GM19025 (cell line): ENCODE results near the gene THRB.
"Not testable (repeated sequence)": the region's sequence is repeated elsewhere in the genome, so short reads cannot be mapped to it uniquely, and the experiment has no call there.

Experiments used
- ATAC-seq: cut with Tn5 transposase; IDR thresholded peaks from one replicate; pipeline ENCODE4 v1.9.1; 2021; ENCODE audit warnings: mild to moderate bottlenecking, low read depth, moderate library complexity; ENCODE audit not compliant: unreplicated experiment

THRB gene

GRCh38 chr3:24451461-24452099 is 43.1 kb downstream of the THRB start:
- ATAC-seq: no peak

GRCh38 chr3:24450160-24450907 is 44.3 kb downstream of the THRB start:
- ATAC-seq: no peak

GRCh38 chr3:24447836-24448235 is 46.8 kb downstream of the THRB start:
- no peak for ATAC-seq

GRCh38 chr3:24446032-24446431 is 48.6 kb downstream of the THRB start:
- ATAC-seq: no peak

- no peak for ATAC-seq
These were observed 51.2 kb downstream of the THRB start for GRCh38 chr3:24443476-24443875.

GRCh38 chr3:24440760-24441464 is 53.7 kb downstream of the THRB start:
- no peak for ATAC-seq

- ATAC-seq: no peak
These were observed 55.6 kb downstream of the THRB start for GRCh38 chr3:24439021-24439420.

- ATAC-seq: no peak
These were observed 57.3 kb downstream of the THRB start for GRCh38 chr3:24437326-24437725.

- ATAC-seq: no peak
These were observed 59.1 kb downstream of the THRB start for GRCh38 chr3:24435584-24435983.

GRCh38 chr3:24434651-24435050 is 60.0 kb downstream of the THRB start:
- no peak for ATAC-seq

GRCh38 chr3:24433838-24434591 is 60.6 kb downstream of the THRB start:
- no peak for ATAC-seq

GRCh38 chr3:24432989-24433388 is 61.7 kb downstream of the THRB start:
- no peak for ATAC-seq

- ATAC-seq: no peak
These were observed 66.2 kb downstream of the THRB start for GRCh38 chr3:24428481-24428880.

GRCh38 chr3:24426896-24427295 is 67.8 kb downstream of the THRB start:
- ATAC-seq: no peak

- ATAC-seq: not testable (repeated sequence)
These were observed 73.8 kb downstream of the THRB start for GRCh38 chr3:24420829-24421228.

GRCh38 chr3:24420224-24420623 is 74.4 kb downstream of the THRB start:
- no peak for ATAC-seq

- no peak for ATAC-seq
These were observed 75.4 kb downstream of the THRB start for GRCh38 chr3:24419067-24419791.

- ATAC-seq: no peak
These were observed 76.9 kb downstream of the THRB start for GRCh38 chr3:24417730-24418129.

- ATAC-seq: no peak
These were observed 78.4 kb downstream of the THRB start for GRCh38 chr3:24416224-24416623.

- ATAC-seq: no peak
These were observed 78.8 kb downstream of the THRB start for GRCh38 chr3:24415824-24416223.
